ENCODE data around the gene SEC23IP.

The SEC23IP gene

GRCh38 chr10:119942973-119943372 is 50.4 kb downstream of the SEC23IP start:
- DNase-seq, result no peak

- no peak for DNase-seq
Measured at GRCh38 chr10:119945805-119946204, 53.3 kb downstream of the SEC23IP start.

DNA sequence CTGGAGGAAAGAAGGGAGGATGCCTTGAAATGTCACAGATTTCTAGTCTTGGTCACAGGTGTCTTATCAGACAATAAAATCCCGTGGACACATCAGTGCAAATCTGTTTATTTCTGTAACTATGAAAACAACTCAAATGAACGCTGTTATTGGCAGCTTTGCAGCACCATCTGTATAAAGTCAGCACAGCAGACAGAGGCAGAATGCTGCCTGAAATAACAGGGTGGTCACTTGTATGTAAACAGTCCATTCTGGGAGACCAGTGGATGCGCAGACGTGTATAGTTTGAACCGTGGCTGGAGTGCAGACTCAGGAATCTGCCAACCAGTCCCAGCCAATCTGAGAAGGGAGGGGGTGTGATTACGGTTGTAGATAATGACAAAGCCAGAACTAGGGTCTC is 54.8 kb downstream of the SEC23IP start:
- DNase-seq, result no peak

GRCh38 chr10:119957451-119957850 is 64.9 kb downstream of the SEC23IP start:
- DNase-seq, result no peak

GRCh38 chr10:119962837-119963236 is 70.3 kb downstream of the SEC23IP start:
- no peak for DNase-seq

DNA sequence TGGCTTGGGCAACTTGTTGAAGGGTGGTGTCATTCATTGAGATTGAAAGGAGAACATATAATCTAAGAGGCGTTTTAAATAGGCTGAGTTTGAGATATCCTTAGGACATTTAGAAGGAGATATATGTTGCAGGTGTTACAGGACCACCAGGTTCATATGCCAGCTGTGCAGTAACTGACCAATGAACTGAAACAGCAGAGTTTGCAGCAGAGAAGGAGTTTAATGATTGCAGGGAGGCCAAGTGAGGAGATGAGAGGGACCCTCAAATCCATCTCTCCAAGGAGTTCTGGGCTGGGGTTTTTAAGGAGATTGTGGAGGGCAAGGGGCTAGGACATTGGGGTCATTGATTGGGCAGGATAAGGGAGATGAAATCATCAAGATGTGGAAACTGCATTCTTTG is 74.5 kb downstream of the SEC23IP start:
- DNase-seq, result no peak

GRCh38 chr10:119969609-119970008 is 77.1 kb downstream of the SEC23IP start:
- DNase-seq, result no peak

DNA sequence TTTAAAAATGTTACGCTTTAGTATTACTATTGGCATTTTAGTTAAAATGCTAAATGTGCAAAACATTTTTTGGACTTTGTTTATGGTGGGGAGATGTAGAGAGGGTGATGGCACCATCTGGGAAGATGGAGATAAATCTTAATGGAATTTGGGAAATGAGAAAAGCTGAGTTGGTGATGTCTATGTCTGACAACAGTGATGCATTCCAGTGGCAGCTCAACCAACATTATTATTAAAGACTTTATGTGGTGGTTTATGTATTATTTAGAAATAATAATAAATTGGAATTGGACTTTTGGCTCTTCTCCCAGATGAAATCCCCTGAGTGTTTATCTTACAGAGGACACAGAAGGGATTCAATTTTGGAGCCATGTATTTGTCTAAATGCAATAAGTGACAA is 77.6 kb downstream of the SEC23IP start:
- DNase-seq, result no peak

DNA sequence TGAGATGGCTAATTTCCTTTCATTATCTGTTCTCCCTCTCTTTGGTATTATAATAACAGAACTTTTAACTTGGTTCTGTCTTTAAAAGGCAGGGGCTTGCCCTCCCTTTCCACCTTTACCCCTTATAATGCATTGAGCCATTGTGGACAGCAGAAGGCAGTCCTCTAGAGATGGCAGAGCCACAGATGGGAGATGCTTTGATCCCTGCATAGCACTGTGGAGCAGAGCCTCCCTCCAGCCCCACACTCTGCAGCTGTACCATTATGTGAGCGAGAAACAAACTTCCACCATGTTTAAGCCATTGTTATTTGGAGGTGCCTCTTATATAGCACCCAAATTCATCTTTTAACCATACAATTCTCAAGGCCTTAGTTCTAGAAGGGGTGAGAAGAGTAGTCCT is 78.4 kb downstream of the SEC23IP start:
- DNase-seq, result no peak

- DNase-seq, result no peak
Measured at GRCh38 chr10:119973281-119973680, 80.8 kb downstream of the SEC23IP start.

DNA sequence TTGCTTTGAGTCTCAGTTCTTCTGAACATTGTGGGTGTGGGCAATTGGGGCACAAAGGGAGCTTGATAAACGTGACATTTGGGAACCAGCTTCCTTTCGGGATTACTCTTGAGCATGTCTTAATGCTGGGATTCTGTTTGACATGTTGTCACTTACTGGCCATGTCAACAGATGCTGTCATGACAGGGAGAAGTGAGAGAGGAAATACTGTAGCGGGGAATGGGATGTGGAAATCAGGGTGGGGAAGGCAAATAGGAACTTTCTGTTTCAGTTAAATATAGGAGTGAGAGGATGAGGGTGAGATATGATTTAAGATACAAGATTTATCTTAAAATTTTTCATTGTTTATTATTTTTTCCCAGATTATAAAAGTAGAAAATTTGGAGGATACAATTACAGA is 83.9 kb downstream of the SEC23IP start:
- DNase-seq, result no peak

- DNase-seq, result no peak
Measured at GRCh38 chr10:119980956-119981750, 88.6 kb downstream of the SEC23IP start.

- no peak for DNase-seq
Measured at GRCh38 chr10:119981826-119982225, 89.3 kb downstream of the SEC23IP start.

- DNase-seq, result no peak
Measured at GRCh38 chr10:119988333-119988732, 95.8 kb downstream of the SEC23IP start.

- no peak for DNase-seq
Measured at GRCh38 chr10:119989966-119990365, 97.4 kb downstream of the SEC23IP start.

DNA sequence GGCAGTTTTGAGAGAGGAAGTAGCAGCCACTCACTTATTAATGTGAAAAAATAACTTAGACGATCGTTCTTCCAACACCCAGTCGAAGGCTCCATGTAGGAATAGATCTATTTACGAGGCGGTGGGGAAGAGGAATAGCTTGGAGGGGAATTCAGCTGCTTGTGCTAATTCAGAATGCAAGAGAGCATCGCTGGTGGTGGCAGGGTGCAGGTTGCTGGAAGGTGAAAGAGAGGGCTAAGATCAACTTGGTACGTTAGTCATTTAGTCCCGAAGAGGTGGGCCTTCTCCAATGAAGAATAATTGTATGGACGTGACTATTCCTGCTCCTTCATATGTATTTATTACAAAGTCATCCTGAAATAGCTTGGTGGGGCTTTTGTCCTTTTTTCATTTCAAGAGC is 98.5 kb downstream of the SEC23IP start:
- DNase-seq, result no peak

DNA sequence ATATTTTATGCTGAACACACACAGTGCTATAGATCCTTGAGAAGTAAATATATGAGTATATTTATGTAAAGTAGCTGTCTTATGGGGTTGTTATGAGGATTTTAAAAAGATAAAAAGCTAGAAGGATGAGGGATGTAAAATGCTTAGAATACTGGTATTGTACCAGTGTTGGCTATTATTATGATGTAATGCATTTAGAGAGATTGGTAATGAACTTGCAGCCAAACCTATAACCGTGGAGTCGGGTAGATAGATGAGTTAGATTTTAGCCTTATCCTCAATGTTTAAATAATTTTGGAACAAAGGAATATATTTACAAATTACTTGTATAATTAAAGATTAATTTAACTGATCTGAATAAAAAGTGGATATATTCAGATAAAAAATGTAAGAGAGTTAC is 99.3 kb downstream of the SEC23IP start:
- DNase-seq, result no peak
